GM18502 (cell line): ENCODE data around the gene NAT9.

Experiments
- ATAC-seq: cut with Tn5 transposase; IDR thresholded peaks from one replicate; pipeline ENCODE4 v1.9.1; 2021; ENCODE audit warnings: mild to moderate bottlenecking; ENCODE audit not compliant: unreplicated experiment, poor library complexity

NAT9 gene

DNA sequence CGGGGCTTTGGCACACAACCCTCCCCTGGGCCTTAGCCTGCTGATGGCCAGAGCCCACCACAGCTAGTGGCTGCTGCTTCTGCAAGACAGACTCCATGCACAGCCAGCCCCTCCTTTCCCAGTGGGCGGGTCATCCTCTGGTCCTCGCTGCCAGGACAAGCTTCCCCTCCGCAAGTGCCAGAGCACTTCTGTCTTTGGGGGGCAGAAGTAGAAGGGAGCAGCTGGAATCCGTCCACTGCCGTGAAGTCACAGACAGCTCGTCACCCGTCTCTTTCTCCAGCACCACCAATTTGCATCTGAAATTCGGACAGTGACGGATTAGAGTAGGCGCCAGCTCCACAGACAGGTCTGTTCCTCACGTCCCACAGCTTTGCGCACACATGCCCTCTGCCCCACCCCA lies 31.3 kb upstream of the NAT9 start:
- no peak for ATAC-seq

DNA sequence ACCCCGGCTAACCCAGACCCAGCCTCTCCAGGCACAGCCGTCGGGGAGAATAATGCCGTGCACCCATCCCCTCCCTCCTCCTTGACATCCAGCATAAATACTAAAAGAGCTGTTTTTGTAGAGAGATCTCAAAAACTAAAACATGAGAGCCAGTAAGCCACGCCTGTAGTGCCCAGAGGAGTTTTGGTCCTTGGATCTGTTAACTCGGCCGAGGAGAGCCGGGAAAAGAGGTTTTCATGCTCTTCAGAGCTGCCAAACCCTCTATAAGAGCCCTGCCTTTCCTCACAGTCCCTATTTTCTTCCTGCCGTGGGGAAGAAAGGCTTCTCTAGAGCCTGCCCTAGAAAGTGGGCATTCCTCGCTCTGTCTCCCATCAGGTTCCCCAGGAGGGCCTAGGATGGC lies 30.2 kb upstream of the NAT9 start:
- no peak for ATAC-seq

DNA sequence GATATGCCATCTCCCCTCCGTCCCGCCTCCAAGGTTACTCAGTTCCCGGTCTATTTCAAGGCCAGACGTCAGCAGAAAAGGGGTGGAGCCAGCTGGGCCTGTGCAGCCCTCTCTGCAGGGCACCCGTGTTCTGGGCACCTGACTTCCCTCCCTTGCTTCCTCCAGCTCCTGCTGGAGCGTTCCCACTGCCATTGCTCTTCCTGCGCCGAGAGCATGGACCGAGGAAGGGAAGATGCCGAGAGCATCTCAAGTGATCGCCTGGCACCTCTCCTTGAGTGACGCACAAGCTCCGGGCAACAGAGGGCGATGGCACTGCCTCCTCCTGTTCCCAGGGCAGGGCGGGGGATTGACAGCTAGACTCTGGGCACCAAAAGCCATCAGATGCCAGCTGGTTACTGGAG lies 29.4 kb upstream of the NAT9 start:
- no peak for ATAC-seq

DNA sequence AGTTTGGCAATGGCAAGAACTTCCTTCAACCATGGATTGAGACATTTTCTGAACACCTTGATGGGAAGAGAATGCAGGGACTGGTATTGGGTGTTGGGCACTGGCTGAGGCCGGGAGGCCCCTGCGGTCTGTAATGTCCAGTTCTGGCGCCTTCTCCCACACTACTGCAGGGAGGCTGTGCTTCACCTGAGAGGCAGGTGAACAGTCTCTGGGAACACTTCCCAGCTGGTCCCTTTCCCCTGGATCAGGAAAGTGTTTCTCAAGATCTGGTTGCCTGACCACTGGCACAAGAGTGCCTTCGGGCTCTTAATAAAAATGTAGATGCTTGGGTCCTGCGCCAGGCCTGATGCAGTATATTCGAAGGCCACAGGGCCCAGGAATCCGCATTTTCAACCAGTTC lies 28.5 kb upstream of the NAT9 start:
- ATAC-seq: no peak

DNA sequence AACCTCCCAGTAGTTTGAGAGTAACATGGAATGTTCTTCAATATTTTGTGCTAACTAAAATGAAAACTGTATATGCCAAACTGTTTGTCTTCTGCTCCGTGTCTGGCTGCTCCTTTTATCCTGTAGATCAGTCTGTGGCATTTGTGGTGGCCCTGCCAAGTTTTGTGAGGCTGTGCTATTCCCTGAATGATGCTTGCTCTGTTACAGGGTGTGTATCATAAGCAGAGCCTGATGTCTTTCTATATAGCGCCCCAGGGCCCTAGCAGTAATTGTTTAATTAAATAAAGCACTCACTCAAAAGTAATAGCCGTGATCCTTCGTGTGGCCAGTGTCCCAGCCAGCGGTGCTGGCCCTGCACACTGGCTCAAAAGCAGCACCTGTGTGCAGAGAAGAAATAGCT lies 27.8 kb upstream of the NAT9 start:
- no peak for ATAC-seq

DNA sequence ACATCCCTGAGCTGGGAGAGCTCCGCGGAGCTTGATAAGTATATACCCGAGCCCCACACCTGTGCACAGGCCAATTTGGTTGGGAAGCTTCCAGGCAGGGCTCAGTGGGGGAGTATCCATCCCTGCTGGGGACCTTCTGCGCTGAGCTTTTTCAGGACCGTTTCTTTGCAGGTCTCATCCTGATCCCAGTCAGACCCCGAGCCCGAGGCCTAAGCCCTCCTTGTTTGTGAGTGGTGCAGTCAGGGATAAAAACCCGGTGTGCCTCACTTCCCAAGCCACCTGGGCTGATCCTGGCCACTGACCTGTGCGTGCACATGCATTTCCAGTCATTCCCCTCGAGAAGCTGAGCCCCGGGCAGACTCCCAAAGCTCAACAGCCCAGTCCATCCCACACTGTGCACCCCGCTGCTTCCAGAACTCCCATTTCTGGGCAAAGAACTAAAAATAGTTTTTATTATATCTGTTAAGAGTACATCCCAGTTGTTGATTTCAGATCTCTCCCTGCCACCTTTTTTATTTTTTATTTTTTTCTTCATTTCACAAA lies 27.3 kb upstream of the NAT9 start:
- ATAC-seq: no peak

DNA sequence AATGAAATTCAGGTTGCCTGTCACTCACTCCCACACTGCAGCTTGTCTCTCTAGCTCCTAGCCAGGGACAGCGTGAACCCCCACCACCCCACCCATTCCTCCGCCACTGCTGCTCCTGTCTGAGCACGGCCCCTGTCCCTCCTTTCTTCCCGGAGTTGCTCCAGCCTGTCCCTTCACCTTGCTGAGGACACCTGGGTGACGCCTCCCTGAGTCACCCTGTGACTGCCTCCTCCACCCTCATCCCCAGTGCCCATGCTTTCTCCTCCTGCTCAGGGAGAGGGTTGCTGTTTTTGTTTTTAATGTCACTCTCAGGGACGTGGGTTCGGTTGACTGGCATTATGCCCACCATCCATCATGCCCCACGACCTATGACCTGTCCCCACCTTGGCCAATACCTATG lies 25.8 kb upstream of the NAT9 start:
- ATAC-seq: no peak

DNA sequence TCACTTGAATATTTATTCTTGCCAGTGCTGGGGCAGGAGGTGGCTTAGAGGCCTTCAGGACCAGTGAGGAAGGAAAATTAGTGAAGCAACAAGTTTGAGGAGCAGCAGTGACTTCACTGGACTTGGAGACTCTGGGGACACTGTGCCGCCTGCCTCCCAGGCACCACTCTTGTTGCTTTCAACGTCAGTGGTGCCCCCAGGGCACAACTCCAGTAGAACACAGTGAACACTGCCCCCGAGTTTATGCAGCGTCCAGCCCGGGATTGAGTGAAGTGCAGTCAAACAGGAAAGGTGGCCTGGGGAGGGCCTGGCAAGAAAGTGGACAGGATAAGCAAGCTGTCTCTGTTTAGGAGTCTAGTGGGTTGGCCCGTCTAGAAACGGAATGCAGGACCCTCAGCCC lies 24.4 kb upstream of the NAT9 start:
- no peak for ATAC-seq

DNA sequence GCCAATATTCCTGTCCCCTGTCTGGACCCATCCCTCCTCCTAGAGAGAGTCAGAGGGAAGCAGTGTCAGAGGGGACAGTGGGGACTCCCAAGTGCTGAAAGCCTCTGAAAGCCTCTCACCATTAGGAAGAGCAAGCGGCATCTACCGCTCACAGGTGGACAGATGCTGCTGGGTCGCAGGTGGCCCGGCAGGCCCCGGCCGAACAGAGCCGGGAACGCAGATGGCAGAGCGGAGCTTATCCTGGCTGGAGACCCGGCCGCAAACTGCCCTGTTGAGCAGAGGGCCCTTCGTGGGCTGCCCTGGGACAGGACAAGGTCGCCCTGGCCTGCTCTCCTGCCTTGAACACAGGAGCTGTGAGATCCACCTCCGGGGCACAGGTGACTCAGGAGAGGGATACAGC lies 23.0 kb upstream of the NAT9 start:
- ATAC-seq: no peak

DNA sequence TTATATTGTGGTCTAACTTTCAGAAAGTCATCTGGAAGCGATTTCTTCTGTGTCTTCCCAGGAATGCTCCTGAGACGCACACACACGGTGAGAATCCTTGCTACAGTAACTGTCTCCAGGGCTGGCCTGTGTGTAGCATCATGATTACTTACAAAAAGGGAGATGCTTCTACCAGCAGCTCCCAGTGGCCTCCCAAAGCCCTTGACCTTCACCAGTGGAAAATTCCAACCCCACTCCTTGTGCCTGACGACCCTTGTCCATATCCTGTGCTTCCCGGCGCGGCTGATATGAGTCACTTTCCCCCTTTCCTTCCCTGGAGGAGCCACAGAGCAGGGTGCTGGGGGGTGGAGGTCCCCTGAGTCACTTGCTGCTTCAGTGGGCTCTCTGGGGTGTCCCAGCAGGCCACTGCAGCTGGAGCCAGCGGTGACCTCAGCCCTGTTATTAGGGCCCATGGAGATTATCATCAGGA lies 22.1 kb upstream of the NAT9 start:
- ATAC-seq: no peak

DNA sequence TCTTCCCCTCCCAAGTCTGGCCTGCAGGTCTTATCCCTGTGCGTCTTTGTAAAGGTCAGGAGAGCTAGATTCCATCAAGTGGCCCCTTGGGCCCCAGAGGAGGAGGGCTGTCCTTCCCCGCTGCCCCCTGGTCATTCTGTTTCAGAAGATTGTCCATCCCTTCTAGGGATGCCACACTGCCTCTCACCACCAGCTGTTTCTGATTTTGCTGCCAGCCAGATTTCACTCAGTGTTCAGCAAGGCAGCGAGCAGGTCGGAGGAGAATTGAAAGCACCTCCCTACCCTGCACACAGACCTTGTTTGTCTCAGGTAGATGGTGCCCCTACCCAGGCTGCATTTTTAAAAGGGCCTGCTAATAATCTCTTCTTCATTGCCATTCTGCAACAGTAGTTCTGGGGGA lies 21.7 kb upstream of the NAT9 start:
- no peak for ATAC-seq

DNA sequence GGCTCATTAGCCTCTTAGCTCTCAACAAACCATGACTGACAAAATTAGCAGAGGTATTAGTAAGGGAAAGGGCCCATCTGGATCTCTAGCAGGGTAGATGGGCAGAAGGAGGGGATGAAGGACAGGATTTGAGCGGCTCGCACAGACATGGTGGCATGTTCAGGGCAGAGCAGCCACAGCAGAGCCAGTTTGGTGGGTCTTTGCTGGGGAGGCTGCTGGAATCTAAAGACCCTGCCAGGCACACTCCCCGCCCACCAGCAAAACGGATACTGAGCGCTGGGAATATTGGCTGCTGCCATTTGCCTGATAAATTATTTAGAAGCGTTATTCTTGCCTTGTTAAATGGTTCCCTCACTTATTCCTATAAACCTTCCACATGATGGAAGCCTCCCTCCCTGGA lies 20.7 kb upstream of the NAT9 start:
- no peak for ATAC-seq

DNA sequence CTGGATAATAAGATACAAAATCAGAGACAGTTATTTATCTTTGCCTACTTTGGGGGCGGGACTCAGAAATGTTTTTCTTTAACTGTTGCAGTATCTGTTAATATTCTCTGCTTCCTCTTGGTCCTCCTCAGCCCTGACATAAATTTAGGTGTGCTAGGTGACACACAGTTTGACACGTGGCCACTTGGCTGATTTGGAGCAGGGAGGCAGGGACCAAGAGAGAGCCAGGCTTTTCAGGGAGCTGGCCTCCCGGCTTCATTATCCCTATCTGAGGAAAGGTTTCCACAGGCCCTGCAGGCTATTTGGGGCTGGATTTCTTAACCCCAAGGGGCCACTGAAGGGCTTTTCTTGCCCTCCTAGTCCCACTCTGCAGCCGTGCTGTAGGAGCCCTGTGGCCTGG lies 20.1 kb upstream of the NAT9 start:
- no peak for ATAC-seq

DNA sequence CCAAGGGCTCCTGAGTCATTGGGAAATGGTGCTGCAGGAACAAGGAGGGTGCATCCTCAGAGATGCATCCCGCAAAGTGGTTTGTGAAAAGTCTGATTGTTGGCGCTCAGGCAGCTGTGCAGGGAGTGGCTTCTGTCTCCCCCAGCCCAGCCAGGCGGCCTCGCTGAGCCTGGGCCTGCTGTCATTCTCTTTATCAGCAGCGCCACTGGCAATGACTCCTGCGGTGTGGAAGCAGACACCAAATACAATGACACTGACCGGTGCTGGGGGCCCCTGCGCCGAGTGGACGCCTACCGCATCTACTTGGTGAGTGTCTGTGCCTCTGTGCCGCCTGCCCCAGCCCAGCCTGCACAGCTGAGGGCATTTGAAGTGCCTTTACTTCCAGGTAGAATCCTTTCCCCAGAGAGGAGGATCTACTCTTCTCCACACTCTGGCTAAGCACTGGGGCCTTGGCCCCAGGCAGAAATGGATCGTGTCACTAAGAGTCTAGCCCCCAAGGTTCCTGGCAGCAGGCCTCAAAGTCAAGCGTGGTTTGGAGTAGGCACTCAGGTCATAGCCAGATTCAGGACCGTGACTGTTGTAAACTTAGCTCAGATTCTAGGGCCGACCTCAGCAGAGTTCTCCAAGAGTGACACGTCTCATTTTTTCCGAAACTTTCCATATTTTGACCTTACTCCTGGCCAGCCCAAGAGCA lies 19.3 kb upstream of the NAT9 start:
- no peak for ATAC-seq

DNA sequence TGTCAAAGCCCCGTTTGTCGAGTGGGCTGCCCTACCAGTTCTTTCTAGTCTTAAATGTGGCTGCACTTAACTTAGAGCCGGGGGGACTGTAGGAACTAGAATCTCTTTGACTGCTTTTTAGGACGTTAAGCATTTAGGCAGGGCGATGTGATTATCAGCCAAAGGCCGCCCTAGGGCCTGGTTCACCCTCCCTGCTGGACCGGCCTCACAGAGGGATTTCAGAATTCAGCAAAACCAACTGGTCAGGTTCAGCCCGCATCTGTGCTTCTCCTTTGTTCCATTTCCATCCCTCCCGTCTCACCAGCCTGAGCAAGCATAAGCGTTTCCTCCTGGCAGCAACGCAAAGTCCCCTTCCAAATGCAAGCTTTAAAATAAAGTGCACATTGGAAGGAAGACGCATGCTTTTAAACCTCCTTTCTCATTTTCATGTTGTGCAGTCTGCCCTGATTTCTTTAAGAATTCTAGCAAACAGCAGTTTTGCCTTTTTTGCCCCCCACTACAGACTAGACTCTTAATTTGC lies 16.5 kb upstream of the NAT9 start:
- ATAC-seq: no peak

DNA sequence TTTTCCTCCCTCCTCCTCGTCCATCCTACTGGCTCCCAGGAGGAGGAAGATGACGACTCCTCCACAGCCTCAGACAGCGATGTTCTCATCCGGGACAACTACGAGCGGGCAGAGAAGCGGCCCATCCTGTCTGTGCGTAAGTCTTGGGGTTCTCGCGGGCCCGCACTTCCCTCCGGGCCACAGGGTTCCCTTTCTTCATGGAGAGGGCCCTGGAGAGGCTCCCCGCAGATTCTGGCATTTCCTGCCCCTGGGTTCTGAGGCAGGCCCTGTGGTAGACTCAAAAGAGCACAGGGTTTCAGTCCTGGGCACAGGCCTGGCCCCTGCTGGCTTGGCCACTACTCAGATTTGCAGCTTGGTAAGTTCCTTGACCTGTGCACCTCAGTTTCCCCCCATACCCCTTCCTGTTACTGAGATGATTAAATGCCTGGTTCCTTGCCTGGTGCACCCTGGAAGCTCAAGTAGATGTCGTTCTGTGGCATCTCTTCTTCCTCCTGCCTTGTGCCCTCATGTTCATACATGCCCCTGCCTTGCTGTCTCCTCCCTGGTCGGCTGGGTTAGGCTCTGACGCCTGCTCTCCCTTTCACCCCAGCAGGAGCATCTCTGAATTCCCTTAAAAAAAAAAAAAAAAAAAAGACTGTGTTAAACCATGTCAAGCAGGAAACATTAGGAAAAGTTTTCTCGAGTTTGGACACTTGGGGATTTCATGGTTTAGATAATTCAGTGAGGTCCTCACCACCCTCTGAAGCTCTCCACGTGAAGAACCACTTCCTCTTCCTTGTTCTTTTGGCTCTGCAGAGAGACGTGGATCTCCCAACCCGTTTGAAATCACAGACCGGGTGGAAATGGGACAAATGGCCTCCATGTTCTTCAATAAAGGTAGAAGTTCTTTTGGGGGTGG lies 14.3 kb upstream of the NAT9 start:
- ATAC-seq: no peak

DNA sequence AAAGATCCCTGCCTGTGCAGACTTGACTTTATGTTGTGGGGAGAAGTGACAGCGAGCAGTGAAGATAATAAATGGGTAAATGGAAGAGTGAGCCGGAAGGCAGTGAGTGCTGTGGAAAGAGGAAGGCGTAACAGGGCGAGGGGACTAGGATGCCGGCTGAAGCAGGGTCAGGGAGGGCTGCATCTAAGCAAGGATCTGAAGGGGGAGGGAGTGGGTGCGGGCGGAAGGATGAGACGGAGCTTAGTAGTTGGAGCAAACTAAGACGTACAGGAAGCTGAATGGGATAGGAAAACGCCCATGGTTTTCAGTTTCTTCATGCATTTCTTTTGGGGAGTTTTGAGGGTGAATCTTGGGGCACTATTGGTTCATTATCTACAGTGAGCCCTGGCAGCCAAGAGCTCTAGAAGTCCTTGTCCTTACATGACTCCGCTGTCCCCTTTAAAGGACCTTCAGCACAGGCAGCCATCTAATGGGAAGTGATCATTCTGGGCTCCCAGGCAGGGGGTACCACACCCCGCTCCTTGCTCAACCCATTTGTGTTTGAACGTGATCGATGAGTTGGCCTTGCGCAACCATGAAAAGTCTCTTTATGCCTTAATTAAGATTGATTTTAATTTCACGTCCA lies 10.4 kb upstream of the NAT9 start:
- ATAC-seq: no peak

DNA sequence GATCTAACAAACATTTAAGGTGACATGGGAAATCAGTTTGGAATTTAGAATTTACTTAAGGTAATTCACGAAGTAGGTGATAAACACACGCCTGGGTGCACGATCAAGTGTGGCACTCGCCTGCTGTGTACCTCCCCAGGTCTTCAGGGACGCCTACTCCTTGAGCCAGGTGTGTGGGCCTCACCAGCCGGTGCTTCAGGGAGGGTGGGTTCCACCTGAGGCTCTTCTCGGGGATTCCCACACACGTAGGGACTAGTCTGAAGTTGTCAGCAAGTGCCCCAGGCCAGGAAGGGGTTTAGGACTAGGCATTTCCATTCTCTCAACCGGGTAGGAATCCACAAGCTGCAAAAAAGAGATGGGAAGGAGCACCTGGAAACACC lies 9.8 kb upstream of the NAT9 start:
- no peak for ATAC-seq

DNA sequence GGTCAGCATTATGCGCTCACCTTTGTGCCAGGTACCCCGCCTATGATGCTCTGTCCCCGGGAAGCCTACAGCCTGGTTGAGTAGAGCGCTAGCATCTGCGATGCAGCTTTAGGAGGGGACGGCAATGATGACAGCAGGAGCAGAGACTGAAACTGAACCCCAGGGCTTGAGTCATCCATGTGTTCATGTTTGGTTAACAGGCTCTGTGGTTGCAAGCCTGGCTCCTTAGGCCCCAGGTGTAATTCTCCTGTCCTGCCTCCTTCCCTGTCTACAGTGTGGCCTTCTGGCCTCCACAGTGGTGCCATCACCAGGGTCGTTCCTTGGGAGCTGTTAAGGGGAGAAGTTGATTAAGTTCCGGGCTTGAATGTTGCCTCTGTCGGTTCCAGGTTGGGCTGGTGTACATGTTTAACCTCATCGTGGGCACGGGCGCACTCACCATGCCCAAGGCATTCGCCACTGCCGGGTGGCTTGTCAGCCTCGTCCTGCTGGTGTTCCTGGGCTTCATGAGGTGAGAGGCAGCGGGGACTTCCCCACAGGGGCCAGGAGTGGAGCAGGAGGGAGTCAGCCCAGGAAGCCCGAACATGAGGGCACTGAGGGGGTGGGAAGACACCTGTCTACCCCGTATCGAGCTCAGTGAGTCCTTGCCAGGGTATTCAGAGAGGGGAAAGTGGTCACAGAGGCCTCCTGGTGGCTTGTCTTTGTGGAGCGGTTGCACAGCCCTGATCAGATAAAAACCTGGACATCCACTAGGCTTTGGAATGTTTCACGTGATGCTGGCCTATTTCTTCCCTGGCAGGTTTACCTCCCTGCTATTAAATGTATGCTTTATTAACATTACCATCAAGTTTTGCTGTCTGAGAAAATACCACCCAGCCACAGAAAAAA lies 9.2 kb upstream of the NAT9 start:
- no peak for ATAC-seq
